GM23338 (cell line): ENCODE results near the gene PNMA8B. TPM values are rescaled to one million over a fixed set of nuclear protein-coding genes. Genes with fewer than 3 reads are reported as not detected.
A peak's percentile ranks its signal among the peaks of the same experiment; 100 is the strongest.

Source experiments
- ATAC-seq: fragments of 200-7000 bp; cut with Tn5 transposase; 3 replicates; pipeline ENCODE4 v1.9.1; 2020
- DNase-seq: peaks from one replicate; pipeline ENCODE4 v3.0.0-alpha.2; 2015; ENCODE audit warnings: low spot score
- H2AFZ ChIP-seq: fragments of 200-600 bp; sonication (generic); 2 replicates; pipeline ENCODE4 v1.8.0; 2016; ENCODE audit warnings: antibody characterized with exemption, mild to moderate bottlenecking, moderate library complexity
- H3F3A ChIP-seq: fragments of 200-600 bp; sonication (generic); replicated peaks from 2 replicates; pipeline ENCODE4 v1.8.0; 2017; ENCODE audit warnings: antibody characterized with exemption, mixed run types, low read depth
- H3K27ac ChIP-seq: fragments of 200-600 bp; sonication (generic); 2 replicates; pipeline ENCODE4 v1.6.1; 2016; ENCODE audit warnings: low read depth
- H3K27me3 ChIP-seq: fragments of 200-600 bp; sonication (generic); 2 replicates; pipeline ENCODE4 v1.8.0; 2016; ENCODE audit warnings: mild to moderate bottlenecking, mixed run types, moderate library complexity; ENCODE audit not compliant: insufficient read depth
- H3K36me3 ChIP-seq: fragments of 200-600 bp; sonication (generic); 2 replicates; pipeline ENCODE4 v1.8.0; 2016; ENCODE audit warnings: mild to moderate bottlenecking; ENCODE audit not compliant: insufficient read depth
- H3K4me1 ChIP-seq: fragments of 200-600 bp; sonication (generic); 2 replicates; pipeline ENCODE4 v1.8.0; 2016; ENCODE audit warnings: mild to moderate bottlenecking, moderate library complexity; ENCODE audit not compliant: insufficient read depth
- H3K4me2 ChIP-seq: fragments of 200-600 bp; sonication (generic); 2 replicates; pipeline ENCODE4 v1.7.1; 2017; ENCODE audit warnings: mixed run types
- H3K4me3 ChIP-seq: fragments of 200-600 bp; sonication (generic); 2 replicates; pipeline ENCODE4 v1.6.1; 2016; ENCODE audit warnings: mixed run types
- H3K79me2 ChIP-seq: fragments of 200-600 bp; sonication (generic); replicated peaks from 2 replicates; pipeline ENCODE4 v1.8.0; 2017; ENCODE audit warnings: mild to moderate bottlenecking; ENCODE audit not compliant: insufficient read depth
- H3K9me2 ChIP-seq: fragments of 200-600 bp; sonication (generic); 2 replicates; pipeline ENCODE4 v1.8.0; 2017; ENCODE audit not compliant: insufficient read depth
- H4K20me1 ChIP-seq: fragments of 200-600 bp; sonication (generic); replicated peaks from 2 replicates; pipeline ENCODE4 v1.8.0; 2017; ENCODE audit warnings: mild to moderate bottlenecking; ENCODE audit not compliant: insufficient read depth
- H3K27ac Mint-ChIP-seq: 2 replicates; pipeline ENCODE4 v1.8.0; 2020; ENCODE audit warnings: inconsistent platforms, mild to moderate bottlenecking, moderate library complexity, mixed read lengths
- H3K27me3 Mint-ChIP-seq: 3 replicates; pipeline ENCODE4 v1.8.0; 2022; ENCODE audit warnings: low read depth, mild to moderate bottlenecking, moderate library complexity, mixed read lengths, inconsistent platforms; ENCODE audit not compliant: insufficient read depth, poor library complexity
- H3K36me3 Mint-ChIP-seq: 3 replicates; pipeline ENCODE4 v1.8.0; 2021; ENCODE audit warnings: low read depth, mild to moderate bottlenecking, inconsistent platforms, moderate library complexity, mixed read lengths
- H3K4me1 Mint-ChIP-seq: 3 replicates; pipeline ENCODE4 v1.8.0; 2020; ENCODE audit warnings: mild to moderate bottlenecking, inconsistent platforms, mixed read lengths
- H3K4me3 Mint-ChIP-seq: 3 replicates; pipeline ENCODE4 v1.8.0; 2021; ENCODE audit warnings: moderate library complexity, mild to moderate bottlenecking, inconsistent platforms, mixed read lengths
- H3K9me3 Mint-ChIP-seq: 3 replicates; pipeline ENCODE4 v1.8.0; 2020; ENCODE audit warnings: moderate library complexity, mild to moderate bottlenecking, inconsistent platforms, mixed read lengths
- CREB1 ChIP-seq: fragments of 250-450 bp; sonication (Bioruptor Pico); IDR thresholded peaks from 2 replicates; pipeline ENCODE4 v1.5.0; 2020; ENCODE audit warnings: low read depth, mild to moderate bottlenecking, moderate library complexity
- CTCF ChIP-seq, 2 experiments: fragments of 200-600 bp in 1 of 2; sonication (generic) in 1 of 2; conservative IDR thresholded peaks; 2 replicates each; pipeline versions ENCODE4 v1.5.1 to v1.6.1; 2016 to 2017; ENCODE audit warnings: antibody characterized with exemption in 2 of 2, low read depth in 2 of 2, mild to moderate bottlenecking in 2 of 2, moderate library complexity in 1 of 2
- ETS1 ChIP-seq: IDR thresholded peaks from 2 replicates; pipeline ENCODE4 v1.6.1; 2016; ENCODE audit warnings: antibody characterized with exemption
- EZH2 ChIP-seq: fragments of 200-600 bp; sonication (generic); IDR thresholded peaks from one replicate; pipeline ENCODE4 v1.8.0; 2017; ENCODE audit warnings: antibody characterized with exemption, mild to moderate bottlenecking, low read depth; ENCODE audit not compliant: unreplicated experiment
- EZH2phosphoT487 ChIP-seq: fragments of 200-600 bp; sonication (generic); IDR thresholded peaks from one replicate; pipeline ENCODE4 v1.8.1; 2018; ENCODE audit warnings: antibody characterized with exemption; ENCODE audit not compliant: unreplicated experiment
- JUNB ChIP-seq: IDR thresholded peaks from one replicate; pipeline ENCODE4 v1.6.1; 2016; ENCODE audit warnings: antibody characterized with exemption; ENCODE audit not compliant: unreplicated experiment
- NANOG ChIP-seq: IDR thresholded peaks from 2 replicates; pipeline ENCODE4 v1.6.1; 2016; ENCODE audit warnings: antibody characterized with exemption, borderline replicate concordance
- POLR2AphosphoS5 ChIP-seq: IDR thresholded peaks from 2 replicates; pipeline ENCODE4 v1.6.1; 2016; ENCODE audit warnings: antibody characterized with exemption, low read depth
- REST ChIP-seq: IDR thresholded peaks from one replicate; pipeline ENCODE4 v1.6.1; 2018; ENCODE audit warnings: antibody characterized with exemption; ENCODE audit not compliant: unreplicated experiment
- STAT1 ChIP-seq: IDR thresholded peaks from one replicate; pipeline ENCODE4 v1.6.1; 2016; ENCODE audit warnings: antibody characterized with exemption; ENCODE audit not compliant: unreplicated experiment
- ZNF114 ChIP-seq: fragments of 250-450 bp; sonication (Bioruptor Pico); IDR thresholded peaks from 2 replicates; pipeline ENCODE4 v1.5.0; 2020; ENCODE audit warnings: mild to moderate bottlenecking, moderate library complexity
- ZNF331 ChIP-seq: fragments of 250-450 bp; sonication (Bioruptor Pico); IDR thresholded peaks from 2 replicates; pipeline ENCODE4 v1.5.0; 2020; ENCODE audit warnings: low read depth, mild to moderate bottlenecking, moderate library complexity
- ZNF462 ChIP-seq: fragments of 250-450 bp; sonication (Bioruptor Pico); IDR thresholded peaks from 2 replicates; pipeline ENCODE4 v1.5.0; 2020; ENCODE audit warnings: mild to moderate bottlenecking, moderate library complexity
- polyA plus RNA-seq: library from polyadenylated mRNA; unstranded; fragments of >200 nt; fragmentation: Nextera tagmentation; extraction: Ambion mirVana; gene quantifications from 2 replicates; pipeline ENCODE4 v1.2.1, GENCODE V29; 2016
- total RNA-seq: library from RNA; depleted of rRNA; stranded (reverse); fragments of >200 nt; shearing (Covaris generic); gene quantifications from 2 replicates; pipeline ENCODE4 v1.2.3, GENCODE V29; 2014

Gene PNMA8B
- total and polyA plus RNA-seq, 2 experiments from 2014 or later, result 0.44 to 1.7 TPM

- Histone ChIP-seq H3K79me2 (peaks cover 4% of the 10 kb centered on the region; the same call in 1 of the 2 replicates), H3K9me2 (no peaks in the 10 kb centered on the region), H3K4me1 (peaks cover 14% of the 10 kb centered on the region), H3K4me2 (peak overlapping the region; percentile 95), H3K27me3 (peaks cover 5% of the 10 kb centered on the region; the same call in 1 of the 2 replicates), H2AFZ (peak overlapping the region; percentile 95), H3F3A (0 out of 2 replicates have a peak, but pooled peaks cover 3% of the 10 kb centered on the region), H4K20me1 (no peaks in the 10 kb centered on the region), H3K27ac (no peak overlapping the region), H3K4me3 (peak overlapping the region; percentile 85), H3K36me3 (no peaks in the 10 kb centered on the region)
- ATAC-seq (no peak), DNase-seq (no peak)
- peak overlapping the region; percentile 75 for H3K4me3 Mint-ChIP-seq
- no peak overlapping the region for H3K27ac Mint-ChIP-seq
- TF ChIP-seq NANOG (no peak), ETS1 (no peak), POLR2AphosphoS5 (no peak), ZNF331 (no peak), REST (no peak), STAT1 (no peak), CREB1 (CRISPR knock-in tag) (no peak), ZNF462 (no peak), EZH2phosphoT487 (no peak), ZNF114 (CRISPR knock-in tag) (no peak), CTCF (conservative IDR thresholded peaks at IDR 0.05; ENCODE audit: low read depth in 2 of 2) (no peak), EZH2 (no peak), JUNB (no peak)
- peaks cover 15% of the 10 kb centered on the region for H3K27me3 Mint-ChIP-seq
- H3K4me1 Mint-ChIP-seq, result peaks cover 11% of the 10 kb centered on the region
- no peaks in the 10 kb centered on the region for H3K9me3 Mint-ChIP-seq
- H3K36me3 Mint-ChIP-seq, result peaks cover 34% of the 10 kb centered on the region
Observed at GRCh38 chr19:46471811-46472543, 23.7 kb downstream of the PNMA8B start.
